Caco-2 (cell line): ENCODE data around the gene AATK. TPM values are rescaled to one million over a fixed set of nuclear protein-coding genes. Genes with fewer than 3 reads are reported as not detected.

Experiments
- BruUV-seq: library from RNA; stranded (reverse); fragments of 400-500 nt; replicated peaks from 2 replicates; lab custom pipeline; 2021; lab: Mats Ljungman, UMichigan
- CTCF ChIA-PET: fragments of 300-600 bp; sonication (Branson Sonifier 250); formaldehyde crosslinking; loops from one replicate; lab custom pipeline; 2022; ENCODE audit warnings: antibody characterized with exemption; lab: Charles Lee
- POLR2A ChIA-PET: fragments of 300-600 bp; sonication (Branson Sonifier 250); formaldehyde crosslinking; loops from one replicate; lab custom pipeline; 2022; ENCODE audit warnings: antibody characterized with exemption; lab: Charles Lee
- DNase-seq, 2 experiments: peaks; one replicate each; pipeline versions ENCODE4 v3.0.0 to v3.0.0-alpha.2; 2020 to 2022
- H3K27me3 ChIP-seq: replicated peaks from 2 replicates; pipeline ENCODE4 v1.6.0; 2011; ENCODE audit warnings: low read length; ENCODE audit not compliant: control insufficient read depth, insufficient read depth
- H3K36me3 ChIP-seq: 2 replicates; pipeline ENCODE4 v1.5.1; 2011; ENCODE audit warnings: low read length; ENCODE audit not compliant: control insufficient read depth, insufficient read depth
- H3K4me1 ChIP-seq: fragments of 250-450 bp; sonication (Bioruptor Pico); 2 replicates; pipeline ENCODE4 v1.5.1; 2020; ENCODE audit warnings: mild to moderate bottlenecking
- H3K4me3 ChIP-seq: 2 replicates; pipeline ENCODE4 v1.5.1; 2011; ENCODE audit warnings: low read depth, mild to moderate bottlenecking, control low read depth, low read length
- H3K9me3 ChIP-seq: fragments of 250-450 bp; sonication (Bioruptor Pico); 2 replicates; pipeline ENCODE4 v1.5.1; 2020; ENCODE audit warnings: mild to moderate bottlenecking, moderate library complexity
- H3K27ac Mint-ChIP-seq: one replicate; pipeline ENCODE4 v1.8.0; 2022; ENCODE audit warnings: mixed read lengths; ENCODE audit not compliant: unreplicated experiment
- H3K27me3 Mint-ChIP-seq: one replicate; pipeline ENCODE4 v1.8.0; 2022; ENCODE audit warnings: mixed read lengths; ENCODE audit not compliant: insufficient read depth, unreplicated experiment
- H3K36me3 Mint-ChIP-seq: one replicate; pipeline ENCODE4 v1.8.0; 2022; ENCODE audit warnings: mild to moderate bottlenecking, mixed read lengths; ENCODE audit not compliant: insufficient read depth, unreplicated experiment
- H3K4me1 Mint-ChIP-seq: one replicate; pipeline ENCODE4 v1.8.0; 2022; ENCODE audit warnings: low read depth, mixed read lengths; ENCODE audit not compliant: unreplicated experiment
- H3K4me3 Mint-ChIP-seq: one replicate; pipeline ENCODE4 v1.8.0; 2022; ENCODE audit warnings: mild to moderate bottlenecking, moderate library complexity, mixed read lengths; ENCODE audit not compliant: unreplicated experiment
- H3K9me3 Mint-ChIP-seq: one replicate; pipeline ENCODE4 v1.8.0; 2022; ENCODE audit warnings: mixed read lengths; ENCODE audit not compliant: unreplicated experiment
- CTCF ChIP-seq, 2 experiments: fragments of 200-600 bp in 1 of 2; IDR thresholded peaks; 1 replicate in 1 of 2; 2 replicates in 1 of 2; pipeline versions ENCODE4 v1.5.1 to v1.8.0; 2011 to 2022; ENCODE audit warnings: antibody characterized with exemption in 1 of 2, control low read depth in 1 of 2, inconsistent platforms in 1 of 2, low read depth in 1 of 2, low read length in 1 of 2, mild to moderate bottlenecking in 1 of 2, moderate library complexity in 1 of 2; ENCODE audit not compliant: insufficient read depth in 1 of 2, severe bottlenecking in 1 of 2, unreplicated experiment in 1 of 2
- intact Hi-C: fragments of 100-400 bp; cut with micrococcal nuclease; formaldehyde crosslinking; loops from one replicate; pipeline ENCODE4 v1.10.0; 2022; ENCODE audit not compliant: unreplicated experiment
- total RNA-seq: library from RNA; stranded (reverse); gene quantifications from 2 replicates; pipeline ENCODE4 v1.2.3, GENCODE V29; 2022

Gene AATK
- total RNA-seq, 1 experiment from 2014 or later: 26.6 TPM

GRCh38 chr17:81195941-81196495 lies 30.0 kb upstream of the AATK start:
- ChIA-PET POLR2A (no interaction called here), CTCF (no interaction called here)
- H3K4me1 ChIP-seq: no peaks in the 10 kb centered on the region
- no peak overlapping the region for H3K4me3 ChIP-seq
- intact Hi-C loops: no loop called here
- TF ChIP-seq CTCF (IDR thresholded peaks at IDR 0.05; ENCODE audit: insufficient read depth in 1 of 2, low read depth in 1 of 2, low read length in 1 of 2, severe bottlenecking in 1 of 2, unreplicated experiment in 1 of 2): no peak
- Mint-ChIP-seq H3K4me1 (no peaks in the 10 kb centered on the region), H3K4me3 (no peak overlapping the region), H3K36me3 (peaks cover 6% of the 10 kb centered on the region), H3K27me3 (no peaks in the 10 kb centered on the region), H3K9me3 (no peaks in the 10 kb centered on the region), H3K27ac (no peak overlapping the region)
- no peaks in the 10 kb centered on the region for H3K27me3 ChIP-seq
- no peaks in the 10 kb centered on the region for H3K36me3 ChIP-seq
- DNase-seq: no peak
- no TSS peak for BruUV-seq
- H3K9me3 ChIP-seq: no peaks in the 10 kb centered on the region

GRCh38 chr17:81194941-81195901 lies 29.2 kb upstream of the AATK start:
- Histone ChIP-seq H3K9me3 (no peaks in the 10 kb centered on the region), H3K27me3 (no peaks in the 10 kb centered on the region), H3K4me1 (no peaks in the 10 kb centered on the region), H3K36me3 (no peaks in the 10 kb centered on the region; the same call in 1 of the 2 replicates), H3K4me3 (no peak overlapping the region)
- Mint-ChIP-seq H3K4me3 (no peak overlapping the region), H3K4me1 (no peaks in the 10 kb centered on the region), H3K9me3 (no peaks in the 10 kb centered on the region), H3K27ac (no peak overlapping the region), H3K36me3 (peaks cover 6% of the 10 kb centered on the region), H3K27me3 (no peaks in the 10 kb centered on the region)
- BruUV-seq: no TSS peak
- intact Hi-C loops: no loop called here
- ChIA-PET CTCF (no interaction called here), POLR2A (no interaction called here)
- no peak for TF ChIP-seq CTCF (IDR thresholded peaks at IDR 0.05; ENCODE audit: insufficient read depth in 1 of 2, low read depth in 1 of 2, low read length in 1 of 2, severe bottlenecking in 1 of 2, unreplicated experiment in 1 of 2)
- no peak for DNase-seq

GRCh38 chr17:81194225-81194760 lies 28.3 kb upstream of the AATK start:
- intact Hi-C loops: no loop called here
- no peak overlapping the region for H3K27ac Mint-ChIP-seq
- no peak overlapping the region for H3K4me3 Mint-ChIP-seq
- BruUV-seq: no TSS peak
- no peak for DNase-seq
- Histone ChIP-seq H3K9me3 (no peaks in the 10 kb centered on the region), H3K27me3 (no peaks in the 10 kb centered on the region), H3K4me1 (no peaks in the 10 kb centered on the region), H3K36me3 (no peaks in the 10 kb centered on the region; the same call in 1 of the 2 replicates), H3K4me3 (no peak overlapping the region)
- peaks cover 6% of the 10 kb centered on the region for H3K36me3 Mint-ChIP-seq
- no peaks in the 10 kb centered on the region for H3K27me3 Mint-ChIP-seq
- POLR2A ChIA-PET: no interaction called here
- no peak for TF ChIP-seq CTCF (IDR thresholded peaks at IDR 0.05; ENCODE audit: insufficient read depth in 1 of 2, low read depth in 1 of 2, low read length in 1 of 2, severe bottlenecking in 1 of 2, unreplicated experiment in 1 of 2)
- no peaks in the 10 kb centered on the region for H3K9me3 Mint-ChIP-seq
- no peaks in the 10 kb centered on the region for H3K4me1 Mint-ChIP-seq
- CTCF ChIA-PET: no interaction called here
